Smooth muscle cell (in vitro differentiated cells): Measurements from ENCODE around the gene SEMA3B. TPM values are rescaled to one million over a fixed set of nuclear protein-coding genes. Genes with fewer than 3 reads are reported as not detected.
A peak's percentile ranks its signal among the peaks of the same experiment; 100 is the strongest.

Source experiments
- DNase-seq: peaks from one replicate; lab custom pipeline; 2025; ENCODE audit not compliant: unreplicated experiment; lab: John Stamatoyannopoulos, UW
- H2AFZ ChIP-seq: fragments of 200-600 bp; sonication (generic); 2 replicates; pipeline ENCODE4 v1.6.0; 2016; ENCODE audit warnings: antibody characterized with exemption, low read depth, mild to moderate bottlenecking
- H3F3A ChIP-seq: fragments of 200-600 bp; sonication (generic); 2 replicates; pipeline ENCODE4 v1.6.0; 2017; ENCODE audit warnings: antibody characterized with exemption, low read depth
- H3K27ac ChIP-seq: fragments of 200-600 bp; sonication (generic); 2 replicates; pipeline ENCODE4 v1.5.1; 2016; ENCODE audit warnings: low read depth, mild to moderate bottlenecking
- H3K27me3 ChIP-seq: fragments of 200-600 bp; sonication (generic); 2 replicates; pipeline ENCODE4 v1.6.1; 2016; ENCODE audit warnings: low read depth, mild to moderate bottlenecking
- H3K36me3 ChIP-seq: fragments of 200-600 bp; sonication (generic); 2 replicates; pipeline ENCODE4 v1.5.1; 2016; ENCODE audit warnings: low read depth
- H3K4me1 ChIP-seq: fragments of 200-600 bp; sonication (generic); 2 replicates; pipeline ENCODE4 v1.5.1; 2016; ENCODE audit warnings: low read depth
- H3K4me2 ChIP-seq: fragments of 200-600 bp; sonication (generic); 2 replicates; pipeline ENCODE4 v1.6.0; 2016; ENCODE audit warnings: mild to moderate bottlenecking
- H3K4me3 ChIP-seq: fragments of 200-600 bp; sonication (generic); 2 replicates; pipeline ENCODE4 v1.5.1; 2016; ENCODE audit warnings: mild to moderate bottlenecking
- H3K79me2 ChIP-seq: fragments of 200-600 bp; sonication (generic); 2 replicates; pipeline ENCODE4 v1.6.0; 2016; ENCODE audit warnings: low read depth, mild to moderate bottlenecking
- H3K9ac ChIP-seq: fragments of 200-600 bp; sonication (generic); 2 replicates; pipeline ENCODE4 v1.6.0; 2016; ENCODE audit warnings: low read depth
- H3K9me3 ChIP-seq: fragments of 200-600 bp; sonication (generic); replicated peaks from 2 replicates; pipeline ENCODE4 v1.5.1; 2016; ENCODE audit warnings: low read depth
- H4K20me1 ChIP-seq: fragments of 200-600 bp; sonication (generic); 2 replicates; pipeline ENCODE4 v1.6.0; 2016; ENCODE audit warnings: low read depth
- CTCF ChIP-seq: fragments of 200-600 bp; sonication (generic); IDR thresholded peaks from 2 replicates; pipeline ENCODE4 v1.5.1; 2017; ENCODE audit warnings: borderline replicate concordance, mild to moderate bottlenecking, antibody characterized with exemption; ENCODE audit not compliant: insufficient read depth, poor library complexity, severe bottlenecking
- WGBS: methylation state at CpG from one replicate; pipeline ENCODE4 v1.1.7; 2016; ENCODE audit warnings: low lambda C conversion rate; 5-methylcytosine and 5-hydroxymethylcytosine counted together
- polyA plus RNA-seq: library from polyadenylated mRNA; unstranded; fragments of >200 nt; fragmentation: Nextera tagmentation; extraction: Ambion mirVana; gene quantifications from 2 replicates; pipeline ENCODE4 v1.2.1, GENCODE V29; 2016
- total RNA-seq: library from RNA; depleted of rRNA; stranded (reverse); fragments of >200 nt; gene quantifications from 2 replicates; pipeline ENCODE4 v1.2.3, GENCODE V29; 2014

The SEMA3B gene
- total and polyA plus RNA-seq, 2 experiments from 2014 or later: 26.3 to 48.3 TPM

GRCh38 chr3:50297896-50298725, 29.2 kb downstream of the SEMA3B start:
- H3K79me2 ChIP-seq: no peaks in the 10 kb centered on the region
- H3K36me3 ChIP-seq: no peaks in the 10 kb centered on the region
- no peaks in the 10 kb centered on the region for H4K20me1 ChIP-seq
- H3K4me2 ChIP-seq: peak overlapping the region; percentile 100
- peaks cover 13% of the 10 kb centered on the region for H3K4me1 ChIP-seq
- peak overlapping the region; percentile 85 for H3K4me3 ChIP-seq
- H3K27ac ChIP-seq: peak overlapping the region; percentile 73
- peak overlapping the region; percentile 86 for H3K9ac ChIP-seq
- H3F3A ChIP-seq: peaks cover 4% of the 10 kb centered on the region
- no peak overlapping the region for H2AFZ ChIP-seq
- WGBS: 74% methylated on average over 9 of the region's 9 CpGs
- H3K27me3 ChIP-seq: no peaks in the 10 kb centered on the region
- H3K9me3 ChIP-seq: no peaks in the 10 kb centered on the region
- no peak for DNase-seq
- TF ChIP-seq CTCF: peak; percentile 12

GRCh38 chr3:50298836-50299637, 30.1 kb downstream of the SEMA3B start, which contains the start of the genes HYAL3 and NAA80:
Gene HYAL3 (minus strand): TSS chr3:50299405. CDS start chr3:50295602, 3,803 bp downstream.
Gene NAA80 (minus strand): TSS chr3:50299405. CDS start chr3:50297463, 1,942 bp downstream.
- peak within 1 kb of the TSS; percentile 100 for H3K4me2 ChIP-seq
- peak; percentile 95 for DNase-seq
- H3K27me3 ChIP-seq: no peaks in the 10 kb centered on the region
- peak within 1 kb of the TSS; percentile 85 for H3K4me3 ChIP-seq
- no peaks in the 10 kb centered on the region for H4K20me1 ChIP-seq
- H3K36me3 ChIP-seq: no peaks in the 10 kb centered on the region
- H2AFZ ChIP-seq: peak within 1 kb of the TSS; percentile 75
- H3K9me3 ChIP-seq: no peaks in the 10 kb centered on the region
- TF ChIP-seq CTCF: peak; percentile 9
- 1% methylated on average over 50 of the region's 61 CpGs for WGBS
- peaks cover 13% of the 10 kb centered on the region for H3K4me1 ChIP-seq
- H3K79me2 ChIP-seq: no peaks in the 10 kb centered on the region
- peak within 1 kb of the TSS; percentile 86 for H3K9ac ChIP-seq
- H3K27ac ChIP-seq: peak within 1 kb of the TSS; percentile 85
- H3F3A ChIP-seq: peaks cover 4% of the 10 kb centered on the region

GRCh38 chr3:50299638-50299928, 30.6 kb downstream of the SEMA3B start:
- Histone ChIP-seq H3K27ac (peak overlapping the region; percentile 85), H3K27me3 (no peaks in the 10 kb centered on the region), H3K9me3 (no peaks in the 10 kb centered on the region), H3K4me3 (peak overlapping the region; percentile 58), H2AFZ (peak overlapping the region; percentile 75), H4K20me1 (no peaks in the 10 kb centered on the region), H3K36me3 (no peaks in the 10 kb centered on the region), H3K9ac (peak overlapping the region; percentile 84), H3K4me2 (peak overlapping the region; percentile 94), H3F3A (peaks cover 4% of the 10 kb centered on the region), H3K79me2 (no peaks in the 10 kb centered on the region), H3K4me1 (peaks cover 13% of the 10 kb centered on the region)
- DNase-seq: no peak
- no peak for TF ChIP-seq CTCF
- 4% methylated on average over 12 of the region's 12 CpGs for WGBS
